Left lung (tissue), 10 donors: ENCODE data around the gene DEXI. TPM values are rescaled to one million over a fixed set of nuclear protein-coding genes. Genes with fewer than 3 reads are reported as not detected.

Experiments
- ATAC-seq: fragments of 200-7000 bp; cut with Tn5 transposase; one replicate; pipeline ENCODE4 v1.9.1; 2020; ENCODE audit warnings: moderate library complexity
- DNase-seq, 4 donors: peaks; one replicate each; pipeline ENCODE4 v3.0.0-alpha.2; 2013 to 2020
- H3K27ac ChIP-seq, 2 donors: fragments of 200-600 bp; sonication (generic) in 1 of 2; one replicate each; pipeline versions ENCODE4 v1.5.0 to v1.8.0; 2020 to 2021
- H3K27me3 ChIP-seq, 2 donors: fragments of 200-600 bp; sonication (generic) in 1 of 2; one replicate each; pipeline versions ENCODE4 v1.5.0 to v1.8.0; 2020 to 2021
- H3K36me3 ChIP-seq, 2 donors: fragments of 200-600 bp; sonication (generic) in 1 of 2; one replicate each; pipeline versions ENCODE4 v1.5.0 to v1.8.0; 2020 to 2021
- H3K4me1 ChIP-seq, 2 donors: fragments of 200-600 bp; one replicate each; pipeline ENCODE4 v1.8.0; 2021
- H3K4me3 ChIP-seq, 2 donors: fragments of 200-600 bp; sonication (generic) in 1 of 2; one replicate each; pipeline versions ENCODE4 v1.5.0 to v1.8.0; 2020 to 2021; ENCODE audit warnings: mild to moderate bottlenecking in 1 of 2
- H3K9me3 ChIP-seq, 2 donors: fragments of 200-600 bp; sonication (generic) in 1 of 2; one replicate each; pipeline versions ENCODE4 v1.5.0 to v1.8.0; 2020 to 2021
- CTCF ChIP-seq, 2 donors: fragments of 200-600 bp; sonication (generic) in 1 of 2; IDR thresholded peaks; one replicate each; pipeline versions ENCODE4 v1.5.0 to v1.8.0; 2021; ENCODE audit warnings: antibody characterized with exemption in 2 of 2
- intact Hi-C, 2 donors: fragments of 100-400 bp; cut with DNase I; formaldehyde crosslinking; loops; one replicate each; pipeline versions ENCODE4 v1.11.2 to v1.14.2; 2022
- polyA plus RNA-seq, 6 donors: library from polyadenylated mRNA; unstranded; fragments of 120-200 nt; gene quantifications; one replicate each; pipeline ENCODE4 v1.2.1, GENCODE V29; 2013; ENCODE audit not compliant: insufficient read length in 6 of 6
- total RNA-seq, 2 donors: library from RNA; stranded (reverse); fragmentation: NEBNext Ultra II Directional; extraction: Animal tissue kit (Norgen Biotek cat#: 25700); gene quantifications; one replicate each; pipeline ENCODE4 v1.2.1, GENCODE V29; 2021
- donor health status: DM: no; HTN: yes; CAD: no.
- donor health status: DM: no; HTN: no; CAD: no.

DEXI gene
- total and polyA plus RNA-seq, 8 donors, result 30.2 to 54.7 (median 43.5) TPM

- Histone ChIP-seq H3K27ac (no peak overlapping the region), H3K36me3 (peaks cover 0 to 89% of the 10 kb centered on the region in 2 donors), H3K4me3 (no peak overlapping the region), H3K27me3 (no peaks in the 10 kb centered on the region), H3K4me1 (peaks cover 8 to 13% of the 10 kb centered on the region in 2 donors), H3K9me3 (no peaks in the 10 kb centered on the region)
- intact Hi-C loops, result no loop called here
- ATAC-seq, result no peak
- no peak for DNase-seq
- TF ChIP-seq CTCF (IDR thresholded peaks at IDR 0.05), result no peak
Observed at GRCh38 chr16:10981697-10982216, 39.5 kb upstream of the DEXI start.

GRCh38 chr16:10980813-10981212, 38.5 kb upstream of the DEXI start:
- Histone ChIP-seq H3K36me3 (peaks cover 0 to 93% of the 10 kb centered on the region in 2 donors), H3K4me3 (no peak overlapping the region), H3K9me3 (no peaks in the 10 kb centered on the region), H3K27ac (peak overlapping the region; percentile 58 to 82), H3K4me1 (peaks cover 8 to 13% of the 10 kb centered on the region in 2 donors), H3K27me3 (no peaks in the 10 kb centered on the region)
- DNase-seq (no peak), ATAC-seq (no peak)
- TF ChIP-seq CTCF (IDR thresholded peaks at IDR 0.05), result no peak
- intact Hi-C loops, result no loop called here

- Histone ChIP-seq H3K4me1 (peaks cover 8 to 13% of the 10 kb centered on the region in 2 donors), H3K36me3 (peaks cover 0 to 93% of the 10 kb centered on the region in 2 donors), H3K27me3 (no peaks in the 10 kb centered on the region), H3K9me3 (no peaks in the 10 kb centered on the region), H3K27ac (peak overlapping the region; percentile 58 to 82), H3K4me3 (no peak overlapping the region)
- DNase-seq, result peak in 3 of 4 donors; percentile 44 to 83 (median 62)
- intact Hi-C loops, result no loop called here
- peak; percentile 87 for ATAC-seq
- TF ChIP-seq CTCF (IDR thresholded peaks at IDR 0.05), result no peak
Observed at GRCh38 chr16:10979717-10980601, 37.7 kb upstream of the DEXI start.

DNA sequence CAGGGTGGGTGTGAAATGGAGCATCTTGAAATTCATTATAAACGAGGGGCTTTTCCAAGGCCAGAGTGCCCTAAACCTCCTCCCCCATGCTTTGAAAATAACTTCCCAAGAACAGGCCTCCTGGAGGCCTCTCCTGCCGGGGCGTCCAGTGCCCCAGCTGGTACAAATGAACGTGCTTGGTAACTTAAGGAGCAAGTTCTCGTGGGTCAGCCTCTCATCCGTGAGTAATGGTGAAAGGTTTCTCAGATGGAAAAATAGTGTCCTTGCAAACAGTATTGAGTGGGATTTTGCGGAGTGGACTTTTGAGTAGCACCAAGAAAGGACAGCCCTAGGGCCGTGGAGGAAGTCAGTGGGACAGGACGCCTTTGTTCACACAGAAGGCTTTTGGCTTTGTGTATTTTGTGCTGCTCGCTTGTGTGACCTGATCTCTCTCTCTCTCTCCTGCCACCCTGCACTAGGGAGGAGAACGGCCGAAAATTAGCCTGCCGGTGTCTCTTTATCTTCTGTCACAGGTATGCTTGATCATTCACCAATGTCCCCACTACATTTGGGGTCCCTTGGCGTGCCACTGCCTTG, 36.7 kb upstream of the DEXI start:
- DNase-seq (no peak), ATAC-seq (peak; percentile 33)
- Histone ChIP-seq H3K9me3 (no peaks in the 10 kb centered on the region), H3K4me3 (no peak overlapping the region), H3K27me3 (no peaks in the 10 kb centered on the region), H3K27ac (peak overlapping the region in 1 of 2 donors; percentile 82), H3K36me3 (peaks cover 0 to 93% of the 10 kb centered on the region in 2 donors), H3K4me1 (peaks cover 8 to 13% of the 10 kb centered on the region in 2 donors)
- intact Hi-C loops, result no loop called here
- TF ChIP-seq CTCF (IDR thresholded peaks at IDR 0.05), result no peak

DNA sequence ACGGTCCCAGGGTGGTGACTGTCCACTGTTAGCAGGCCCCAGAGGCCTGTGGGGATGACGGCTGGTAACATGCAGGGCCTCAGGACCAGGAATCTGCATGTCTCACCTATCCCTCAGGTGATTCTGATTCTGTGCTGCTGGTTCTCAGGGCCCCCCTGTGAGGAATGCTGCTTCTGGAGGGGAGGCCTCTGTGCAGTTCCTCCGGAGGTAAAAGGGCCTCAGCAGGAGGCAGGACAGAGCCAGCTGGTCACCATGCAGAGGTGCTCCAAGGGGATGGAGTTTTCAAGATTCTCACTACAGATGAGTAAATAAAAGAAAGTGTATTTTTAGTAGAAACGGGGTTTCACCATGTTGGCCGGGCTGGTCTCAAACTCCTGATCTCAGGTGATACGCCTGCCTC, 35.9 kb upstream of the DEXI start:
- Histone ChIP-seq H3K4me1 (peaks cover 8 to 13% of the 10 kb centered on the region in 2 donors), H3K9me3 (no peaks in the 10 kb centered on the region), H3K4me3 (no peak overlapping the region), H3K27me3 (no peaks in the 10 kb centered on the region), H3K36me3 (peaks cover 0 to 93% of the 10 kb centered on the region in 2 donors), H3K27ac (no peak overlapping the region)
- DNase-seq, result no peak
- intact Hi-C loops, result no loop called here
- ATAC-seq, result no peak
- no peak for TF ChIP-seq CTCF (IDR thresholded peaks at IDR 0.05)
